ENCODE measurements around the gene DMBX1.

DMBX1 gene

GRCh38 chr1:46526691-46527291 is 37.2 kb downstream of the DMBX1 start:
- peak; percentile 44 for DNase-seq
- no peak overlapping the region for H3K27ac Mint-ChIP-seq
- H3K4me3 Mint-ChIP-seq = peak overlapping the region; percentile 41
- no peaks in the 10 kb centered on the region for H3K9me3 Mint-ChIP-seq
- H3K27me3 Mint-ChIP-seq (ENCODE audit: low read depth, poor library complexity) = peaks cover 100% of the 10 kb centered on the region
- H3K4me1 Mint-ChIP-seq = peaks cover 42% of the 10 kb centered on the region
- no peak for TF ChIP-seq CTCF (IDR thresholded peaks at IDR 0.05)
- no peaks in the 10 kb centered on the region for H3K36me3 Mint-ChIP-seq (ENCODE audit: low read depth)

- peak; percentile 86 for DNase-seq
- no peak overlapping the region for H3K27ac Mint-ChIP-seq
- H3K4me1 Mint-ChIP-seq = peaks cover 38% of the 10 kb centered on the region
- TF ChIP-seq CTCF (IDR thresholded peaks at IDR 0.05) = peak; percentile 88
- H3K9me3 Mint-ChIP-seq = no peaks in the 10 kb centered on the region
- H3K27me3 Mint-ChIP-seq (ENCODE audit: low read depth, poor library complexity) = peaks cover 100% of the 10 kb centered on the region
- H3K36me3 Mint-ChIP-seq (ENCODE audit: low read depth) = no peaks in the 10 kb centered on the region
- H3K4me3 Mint-ChIP-seq = no peak overlapping the region
Measured at GRCh38 chr1:46527474-46528296, 38.0 kb downstream of the DMBX1 start.

GRCh38 chr1:46528297-46528955 is 38.8 kb downstream of the DMBX1 start:
- H3K4me3 Mint-ChIP-seq = no peak overlapping the region
- TF ChIP-seq CTCF (IDR thresholded peaks at IDR 0.05) = no peak
- H3K4me1 Mint-ChIP-seq = peaks cover 35% of the 10 kb centered on the region
- H3K27me3 Mint-ChIP-seq (ENCODE audit: low read depth, poor library complexity) = peaks cover 95% of the 10 kb centered on the region
- H3K36me3 Mint-ChIP-seq (ENCODE audit: low read depth) = no peaks in the 10 kb centered on the region
- H3K9me3 Mint-ChIP-seq = no peaks in the 10 kb centered on the region
- DNase-seq = no peak
- no peak overlapping the region for H3K27ac Mint-ChIP-seq

GRCh38 chr1:46529031-46529630 is 39.5 kb downstream of the DMBX1 start:
- H3K27ac Mint-ChIP-seq = no peak overlapping the region
- DNase-seq = no peak
- H3K4me1 Mint-ChIP-seq = peaks cover 39% of the 10 kb centered on the region
- H3K36me3 Mint-ChIP-seq (ENCODE audit: low read depth) = no peaks in the 10 kb centered on the region
- no peaks in the 10 kb centered on the region for H3K9me3 Mint-ChIP-seq
- TF ChIP-seq CTCF (IDR thresholded peaks at IDR 0.05) = no peak
- no peak overlapping the region for H3K4me3 Mint-ChIP-seq
- H3K27me3 Mint-ChIP-seq (ENCODE audit: low read depth, poor library complexity) = peaks cover 95% of the 10 kb centered on the region

GRCh38 chr1:46530311-46530710 is 40.7 kb downstream of the DMBX1 start:
- peaks cover 30% of the 10 kb centered on the region for H3K4me1 Mint-ChIP-seq
- TF ChIP-seq CTCF (IDR thresholded peaks at IDR 0.05) = no peak
- no peak overlapping the region for H3K27ac Mint-ChIP-seq
- no peaks in the 10 kb centered on the region for H3K36me3 Mint-ChIP-seq (ENCODE audit: low read depth)
- no peak for DNase-seq
- no peak overlapping the region for H3K4me3 Mint-ChIP-seq
- H3K27me3 Mint-ChIP-seq (ENCODE audit: low read depth, poor library complexity) = peaks cover 95% of the 10 kb centered on the region
- peaks cover 7% of the 10 kb centered on the region for H3K9me3 Mint-ChIP-seq

Data from nephron progenitor cell (in vitro differentiated cells).